ENCODE data around the gene SART1. TPM values are rescaled to one million over a fixed set of nuclear protein-coding genes. Genes with fewer than 3 reads are reported as not detected.
"Not testable (repeated sequence)": the region's sequence is repeated elsewhere in the genome, so short reads cannot be mapped to it uniquely, and the experiment has no call there.

Gene SART1
- total RNA-seq, 1 donor from 2014 or later: 41.0 TPM

GRCh38 chr11:65931773-65932557 is 29.6 kb upstream of the SART1 start:
- no peak for DNase-seq (ENCODE audit: low spot score)

GRCh38 chr11:65932558-65932919 is 29.0 kb upstream of the SART1 start:
- DNase-seq (ENCODE audit: low spot score): no peak

GRCh38 chr11:65934014-65934413 is 27.5 kb upstream of the SART1 start:
- no peak for DNase-seq (ENCODE audit: low spot score)

GRCh38 chr11:65937766-65938165 is 23.8 kb upstream of the SART1 start:
- no peak for DNase-seq (ENCODE audit: low spot score)

GRCh38 chr11:65941720-65942310 is 19.7 kb upstream of the SART1 start:
- DNase-seq (ENCODE audit: low spot score): no peak

GRCh38 chr11:65942531-65942930 is 19.0 kb upstream of the SART1 start:
- DNase-seq (ENCODE audit: low spot score): no peak

GRCh38 chr11:65944191-65944590 is 17.3 kb upstream of the SART1 start:
- no peak for DNase-seq (ENCODE audit: low spot score)

GRCh38 chr11:65944767-65945166 is 16.8 kb upstream of the SART1 start:
- DNase-seq (ENCODE audit: low spot score): no peak

GRCh38 chr11:65945430-65945911 is 16.1 kb upstream of the SART1 start, which contains the start of gene TSGA10IP:
Gene TSGA10IP, plus strand, starts transcription at chr11:65945480. Its CDS starts 196 bp downstream, at chr11:65945676.
- DNase-seq (ENCODE audit: low spot score): no peak

GRCh38 chr11:65945941-65946558 is 15.5 kb upstream of the SART1 start:
- DNase-seq (ENCODE audit: low spot score): no peak

- DNase-seq (ENCODE audit: low spot score): no peak
Observed at GRCh38 chr11:65946655-65947054, 14.9 kb upstream of the SART1 start.

GRCh38 chr11:65947133-65947532 is 14.4 kb upstream of the SART1 start:
- no peak for DNase-seq (ENCODE audit: low spot score)

- DNase-seq (ENCODE audit: low spot score): no peak
Observed at GRCh38 chr11:65947603-65948125, 13.9 kb upstream of the SART1 start.

GRCh38 chr11:65950711-65951110 is 10.8 kb upstream of the SART1 start:
- not testable (repeated sequence) for DNase-seq (ENCODE audit: low spot score)

GRCh38 chr11:65951641-65952040 is 9.9 kb upstream of the SART1 start:
- DNase-seq (ENCODE audit: low spot score): not testable (repeated sequence)

GRCh38 chr11:65952052-65952521 is 9.4 kb upstream of the SART1 start:
- no peak for DNase-seq (ENCODE audit: low spot score)

GRCh38 chr11:65953471-65953870 is 8.1 kb upstream of the SART1 start:
- no peak for DNase-seq (ENCODE audit: low spot score)

- no peak for DNase-seq (ENCODE audit: low spot score)
Observed at GRCh38 chr11:65954771-65955170, 6.8 kb upstream of the SART1 start.

- DNase-seq (ENCODE audit: low spot score): no peak
Observed at GRCh38 chr11:65958291-65958690, 3.2 kb upstream of the SART1 start.

GRCh38 chr11:65958774-65959420 is 2.6 kb upstream of the SART1 start:
- no peak for DNase-seq (ENCODE audit: low spot score)

GRCh38 chr11:65960824-65961266 is 689 bp upstream of the SART1 start:
- no peak for DNase-seq (ENCODE audit: low spot score)

GRCh38 chr11:65962141-65962564 is 619 bp downstream of the SART1 start:
- DNase-seq (ENCODE audit: low spot score): no peak
